HEK293T (cell line): ENCODE results near the gene TSEN34.

Source experiments
- CTCF ChIA-PET: fragments of 350-600 bp; formaldehyde crosslinking; extraction: SDS; loops from one replicate; lab custom pipeline; 2021; ENCODE audit warnings: antibody characterized with exemption, inconsistent platforms; lab: Yijun Ruan, JAX
- POLR2A ChIA-PET: fragments of 350-600 bp; formaldehyde crosslinking; extraction: SDS; loops from one replicate; lab custom pipeline; 2020; ENCODE audit warnings: antibody characterized with exemption, inconsistent platforms; lab: Yijun Ruan, JAX
- DNase-seq: peaks from one replicate; pipeline ENCODE4 v3.0.0; 2012; ENCODE audit warnings: mixed read lengths; ENCODE audit errors: extremely low spot score
- ARNT ChIP-seq: fragments of 450-650 bp; IDR thresholded peaks from 2 replicates; pipeline ENCODE4 v1.6.1; 2017; ENCODE audit warnings: mild to moderate bottlenecking
- BHLHE40 ChIP-seq: fragments of 450-650 bp; IDR thresholded peaks from 2 replicates; pipeline ENCODE4 v1.6.1; 2016; ENCODE audit warnings: mild to moderate bottlenecking, moderate library complexity, borderline replicate concordance
- CTBP1 ChIP-seq: fragments of 450-650 bp; IDR thresholded peaks from 2 replicates; pipeline ENCODE4 v1.6.1; 2016; ENCODE audit warnings: borderline replicate concordance
- ELF4 ChIP-seq: fragments of 450-650 bp; IDR thresholded peaks from 2 replicates; pipeline ENCODE4 v1.6.1; 2017; ENCODE audit warnings: antibody characterized with exemption
- FOXA1 ChIP-seq: fragments of 450-650 bp; IDR thresholded peaks from 2 replicates; pipeline ENCODE4 v1.6.1; 2016; ENCODE audit warnings: mild to moderate bottlenecking
- FOXK2 ChIP-seq: fragments of 450-650 bp; IDR thresholded peaks from 2 replicates; pipeline ENCODE4 v1.6.1; 2016; ENCODE audit warnings: mild to moderate bottlenecking
- FOXM1 ChIP-seq: fragments of 450-650 bp; IDR thresholded peaks from 2 replicates; pipeline ENCODE4 v1.6.1; 2017; ENCODE audit warnings: mild to moderate bottlenecking, borderline replicate concordance
- HDGF ChIP-seq: fragments of 450-650 bp; IDR thresholded peaks from 2 replicates; pipeline ENCODE4 v1.6.1; 2017; ENCODE audit warnings: antibody characterized with exemption, borderline replicate concordance
- L3MBTL2 ChIP-seq: fragments of 450-650 bp; conservative IDR thresholded peaks from 2 replicates; pipeline ENCODE4 v1.6.1; 2016; ENCODE audit warnings: mild to moderate bottlenecking
- LEF1 ChIP-seq: fragments of 450-650 bp; IDR thresholded peaks from 2 replicates; pipeline ENCODE4 v1.6.1; 2017; ENCODE audit warnings: mild to moderate bottlenecking, borderline replicate concordance
- NFRKB ChIP-seq: fragments of 450-650 bp; IDR thresholded peaks from 2 replicates; pipeline ENCODE4 v1.6.1; 2016; ENCODE audit warnings: mild to moderate bottlenecking, moderate library complexity
- SP1 ChIP-seq: fragments of 450-650 bp; IDR thresholded peaks from 2 replicates; pipeline ENCODE4 v1.6.1; 2017
- SUZ12 ChIP-seq: fragments of 450-650 bp; IDR thresholded peaks from 2 replicates; pipeline ENCODE4 v1.6.1; 2016; ENCODE audit warnings: mild to moderate bottlenecking
- TARDBP ChIP-seq: fragments of 450-650 bp; IDR thresholded peaks from 2 replicates; pipeline ENCODE4 v1.6.1; 2016
- ZNF384 ChIP-seq: fragments of 450-650 bp; IDR thresholded peaks from 2 replicates; pipeline ENCODE4 v1.6.1; 2016
- TF ChIP-seq, protein P1 (sequence below): fragments of 450-650 bp; IDR thresholded peaks from 2 replicates; pipeline ENCODE4 v1.6.1; 2016

Gene TSEN34

DNA sequence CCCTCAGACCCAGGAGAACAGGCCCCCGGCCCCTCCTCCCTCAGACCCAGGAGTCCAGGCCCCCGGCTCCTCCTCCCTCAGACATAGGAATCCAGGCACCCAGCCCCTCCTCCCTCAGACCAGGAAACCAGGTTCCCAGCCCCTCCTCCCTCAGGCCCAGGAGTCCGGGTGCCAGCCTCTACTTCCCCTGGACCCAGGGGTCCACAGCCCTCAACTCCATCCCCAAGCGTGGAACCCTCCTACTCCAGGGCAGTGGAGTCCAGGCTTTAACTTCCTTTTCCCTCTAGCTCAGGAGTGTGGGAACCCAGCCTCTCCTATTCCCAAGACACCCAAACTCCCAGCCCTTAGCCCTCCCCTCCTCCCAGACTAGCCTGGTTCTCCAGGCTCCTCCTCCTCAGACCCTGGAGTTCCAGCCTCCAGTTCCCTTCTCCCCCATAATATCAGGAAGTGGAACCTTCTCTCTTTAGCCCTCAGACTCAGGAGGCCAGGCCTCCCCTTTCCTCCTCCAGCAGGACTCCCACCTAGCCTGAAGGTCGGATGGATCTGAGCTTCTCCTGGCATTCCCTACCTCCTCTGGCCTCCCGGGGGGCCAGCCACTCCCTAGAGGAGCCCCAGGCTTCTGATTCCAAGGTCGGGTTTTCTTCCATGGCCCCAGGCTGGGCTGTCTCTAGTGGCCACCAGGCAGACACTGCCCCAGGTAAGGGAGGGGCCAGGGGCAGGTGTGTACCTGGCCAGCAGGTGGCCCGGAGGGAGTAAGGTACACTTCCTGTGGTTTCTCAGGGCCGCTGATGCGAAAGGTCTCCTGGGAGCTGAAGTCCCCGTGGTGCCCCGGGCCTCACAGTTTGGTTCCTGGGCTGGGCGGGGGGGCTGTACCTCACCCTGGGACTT is 18.4 kb upstream of the TSEN34 start, which contains the start of gene TMC4:
Gene TMC4, minus strand, starts transcription at position 690 of the 888 bp plus-strand sequence. Its CDS starts 43 bp downstream, at position 647.
- ChIA-PET POLR2A (interaction anchor here (0.7 to 1.7 kb wide), 3 partner anchors 16 to 29 kb away, joined by 3 to 11 read pairs (median 5); partner anchors contain the start of genes MBOAT7 and TSEN34), CTCF (no interaction called here)
- DNase-seq = no peak
- no peak for TF ChIP-seq HDGF
- TF ChIP-seq SP1 = no peak
- no peak for TF ChIP-seq FOXM1
- TF ChIP-seq L3MBTL2 = no peak
- TF ChIP-seq FOXA1 = no peak
- no peak for TF ChIP-seq ARNT

DNA sequence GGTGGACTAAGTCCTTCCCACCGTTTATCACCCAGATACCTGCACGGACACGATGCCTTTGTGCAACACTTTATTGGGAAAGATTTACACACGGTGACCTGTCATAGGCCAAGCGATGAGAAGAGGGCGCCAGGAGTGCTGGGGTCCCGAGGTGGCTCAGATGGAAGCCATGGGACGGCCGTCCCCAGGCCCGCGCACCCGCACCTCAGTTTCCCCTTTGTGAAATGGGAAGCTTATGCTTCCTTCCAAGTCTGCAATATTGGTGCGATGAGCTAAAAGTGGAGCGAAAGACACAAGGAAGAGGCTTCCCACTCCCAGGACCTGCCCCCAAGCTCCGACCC is 17.8 kb upstream of the TSEN34 start:
- ChIA-PET CTCF (no interaction called here), POLR2A (interaction anchor here (0.7 to 1.7 kb wide), 4 partner anchors 15 to 36 kb away, joined by 3 to 11 read pairs (median 4); partner anchors contain the start of genes CNOT3, MBOAT7 and TSEN34)
- TF ChIP-seq CTBP1 = no peak
- TF ChIP-seq SP1 = no peak
- no peak for TF ChIP-seq FOXK2
- DNase-seq = no peak

DNA sequence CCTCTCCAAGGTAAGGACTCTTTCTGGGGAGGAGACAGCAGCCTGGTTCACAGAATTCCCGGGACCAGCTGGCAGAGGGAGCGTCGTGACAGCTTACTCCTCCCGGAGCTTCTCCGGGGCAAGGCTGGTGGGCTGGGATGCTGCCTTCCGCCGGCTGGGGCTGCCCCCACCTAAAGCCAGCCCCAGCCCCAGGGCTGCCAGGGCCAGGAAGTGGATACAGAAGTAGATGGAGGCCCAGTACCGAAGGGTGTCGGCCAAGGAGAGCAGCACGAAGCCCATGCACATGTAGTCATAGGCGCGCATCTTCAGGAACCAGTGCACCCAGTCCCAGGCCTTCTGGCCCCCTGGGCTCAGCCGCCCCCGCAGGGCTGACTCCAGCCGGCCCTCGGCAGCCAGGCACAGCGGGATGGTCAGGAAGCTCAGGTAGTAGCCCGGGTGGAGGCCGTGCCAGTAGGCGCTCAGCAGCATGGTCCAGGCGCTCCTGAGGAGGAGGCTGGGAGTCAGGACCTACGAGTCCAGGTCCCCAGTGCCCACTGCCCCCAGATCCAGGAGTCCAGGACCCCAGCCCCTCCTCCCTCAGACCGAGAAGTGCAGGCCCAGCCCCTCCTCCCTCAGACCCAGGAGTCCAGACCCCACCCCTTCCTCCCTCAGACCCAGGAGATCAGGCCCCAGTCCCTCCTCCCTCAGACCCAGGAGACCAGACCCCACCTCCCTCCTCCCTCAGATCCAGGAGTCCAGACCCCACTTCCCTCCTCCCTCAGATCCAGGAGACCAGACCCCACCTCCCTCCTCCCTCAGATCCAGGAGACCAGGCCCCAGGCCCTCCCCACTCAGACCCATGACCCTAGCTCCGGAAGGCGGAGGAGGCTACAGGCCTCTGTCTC is 16.9 kb upstream of the TSEN34 start:
- TF ChIP-seq ELF4 (0 out of 2 replicates have a peak, but pooled peaks have one; percentile 9), TARDBP (no peak)
- TF ChIP-seq, protein P1, sequence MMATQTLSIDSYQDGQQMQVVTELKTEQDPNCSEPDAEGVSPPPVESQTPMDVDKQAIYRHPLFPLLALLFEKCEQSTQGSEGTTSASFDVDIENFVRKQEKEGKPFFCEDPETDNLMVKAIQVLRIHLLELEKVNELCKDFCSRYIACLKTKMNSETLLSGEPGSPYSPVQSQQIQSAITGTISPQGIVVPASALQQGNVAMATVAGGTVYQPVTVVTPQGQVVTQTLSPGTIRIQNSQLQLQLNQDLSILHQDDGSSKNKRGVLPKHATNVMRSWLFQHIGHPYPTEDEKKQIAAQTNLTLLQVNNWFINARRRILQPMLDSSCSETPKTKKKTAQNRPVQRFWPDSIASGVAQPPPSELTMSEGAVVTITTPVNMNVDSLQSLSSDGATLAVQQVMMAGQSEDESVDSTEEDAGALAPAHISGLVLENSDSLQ = no peak
- POLR2A ChIA-PET = interaction anchor here (0.9 to 1.7 kb wide), 3 partner anchors 15 to 37 kb away, joined by 4 to 11 read pairs (median 5); partner anchors contain the start of genes CNOT3, MBOAT7 and TSEN34
- DNase-seq = no peak
- CTCF ChIA-PET = interaction anchor here (1.0 kb wide), 1 partner anchor 92 kb away, joined by 3 read pairs; no protein-coding TSS in a partner anchor

DNA sequence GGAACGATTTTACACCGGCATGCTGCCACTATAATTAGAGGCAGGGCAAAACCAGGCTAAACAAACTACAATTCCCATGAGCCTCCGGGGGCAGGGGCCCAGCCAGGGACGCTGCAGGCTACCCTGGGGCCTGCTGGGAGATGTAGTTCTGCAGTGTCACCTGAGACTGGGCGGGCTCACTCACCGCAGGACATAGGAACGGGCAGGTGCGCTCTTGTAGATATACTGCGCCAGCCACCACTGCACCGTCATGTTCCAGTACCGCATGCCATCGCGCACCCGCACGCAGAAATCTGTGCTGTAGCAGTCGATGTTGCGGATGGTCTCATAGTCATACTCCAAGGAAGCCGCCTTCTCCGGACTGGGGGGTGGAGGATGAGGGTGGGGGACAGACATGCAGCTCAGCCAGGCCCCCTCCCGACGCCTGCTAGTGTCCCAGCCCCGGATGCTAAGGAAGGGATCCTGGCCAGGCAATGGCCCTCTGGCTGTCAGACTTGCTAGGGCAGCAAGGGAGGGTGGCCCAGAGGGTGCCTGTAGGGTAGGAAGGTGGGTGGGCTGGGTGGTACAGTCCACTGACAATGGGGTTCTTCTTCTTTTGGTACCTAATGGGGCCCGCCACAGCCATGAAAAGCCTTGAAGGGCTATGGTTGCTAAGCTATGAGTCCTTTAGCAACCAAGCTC is 12.4 kb upstream of the TSEN34 start:
- ChIA-PET CTCF (no interaction called here), POLR2A (interaction anchor here (1.0 kb wide), 1 partner anchor 9 kb away, joined by 4 read pairs; no protein-coding TSS in a partner anchor)
- DNase-seq = peak; percentile 52
- TF ChIP-seq ZNF384 = no peak
- TF ChIP-seq FOXM1 = no peak
- peak; percentile 59; the same call in 1 of the 2 replicates for TF ChIP-seq ELF4
- no peak for TF ChIP-seq CTBP1
- TF ChIP-seq NFRKB = no peak
- no peak for TF ChIP-seq ARNT
- peak; percentile 71 for TF ChIP-seq L3MBTL2
- TF ChIP-seq TARDBP = no peak
- TF ChIP-seq FOXA1 = no peak
- no peak for TF ChIP-seq SP1
- TF ChIP-seq LEF1 = no peak
- no peak for TF ChIP-seq FOXK2
- TF ChIP-seq, protein P1 = no peak
- TF ChIP-seq BHLHE40 = no peak
- TF ChIP-seq SUZ12 = peak; percentile 93
- no peak for TF ChIP-seq HDGF

DNA sequence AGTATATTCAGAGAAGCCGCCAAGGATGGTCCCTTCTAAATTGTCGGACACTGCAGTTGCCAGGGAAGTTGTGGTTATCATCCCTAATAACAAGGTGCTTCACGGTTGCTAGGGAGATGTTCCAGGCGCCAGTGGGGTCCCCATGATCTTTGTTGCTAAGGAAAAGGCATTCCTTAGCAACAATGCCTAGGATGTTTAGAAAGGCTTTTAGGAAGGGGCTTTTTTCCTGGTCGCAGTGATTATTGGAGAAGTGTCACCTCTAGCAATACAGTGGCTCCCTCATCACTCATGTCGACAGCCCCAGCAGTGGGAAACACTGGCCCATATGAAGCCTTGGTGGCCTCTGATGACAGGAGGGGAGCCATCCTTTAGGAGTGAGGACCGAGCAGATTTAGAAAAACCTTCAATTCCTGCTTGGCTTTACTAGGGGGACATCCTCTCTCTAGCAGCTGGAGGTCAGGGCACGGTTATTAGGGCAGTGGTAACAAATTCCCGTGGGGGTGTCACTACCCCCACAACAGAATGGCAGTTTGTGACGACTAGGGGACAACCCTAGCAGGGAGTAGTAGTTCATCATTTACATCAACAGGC is 11.8 kb upstream of the TSEN34 start:
- TF ChIP-seq SUZ12 (no peak), L3MBTL2 (no peak), FOXA1 (no peak), ZNF384 (no peak), BHLHE40 (no peak), LEF1 (no peak), SP1 (no peak), FOXK2 (no peak), NFRKB (no peak), ELF4 (no peak), TARDBP (no peak), HDGF (no peak), FOXM1 (no peak), ARNT (no peak)
- TF ChIP-seq, protein P1 = no peak
- CTCF ChIA-PET = no interaction called here
- no peak for DNase-seq
- POLR2A ChIA-PET = interaction anchor here (1.0 kb wide), 1 partner anchor 9 kb away, joined by 4 read pairs; no protein-coding TSS in a partner anchor
